WI38 (cell line): ENCODE measurements around the gene RNFT2.

Experiments
- H3K4me3 ChIP-seq: 2 replicates; pipeline ENCODE4 v1.5.1; 2011; ENCODE audit warnings: low read depth, mild to moderate bottlenecking, control low read depth, low read length
- TF ChIP-seq, protein P1 (sequence below): IDR thresholded peaks from 2 replicates; pipeline ENCODE4 v1.5.1; 2012; ENCODE audit warnings: low read depth, mild to moderate bottlenecking, control low read depth, low read length

The RNFT2 gene

GRCh38 chr12:116837097-116837496, 99.0 kb downstream of the RNFT2 start:
- TF ChIP-seq, protein P1, sequence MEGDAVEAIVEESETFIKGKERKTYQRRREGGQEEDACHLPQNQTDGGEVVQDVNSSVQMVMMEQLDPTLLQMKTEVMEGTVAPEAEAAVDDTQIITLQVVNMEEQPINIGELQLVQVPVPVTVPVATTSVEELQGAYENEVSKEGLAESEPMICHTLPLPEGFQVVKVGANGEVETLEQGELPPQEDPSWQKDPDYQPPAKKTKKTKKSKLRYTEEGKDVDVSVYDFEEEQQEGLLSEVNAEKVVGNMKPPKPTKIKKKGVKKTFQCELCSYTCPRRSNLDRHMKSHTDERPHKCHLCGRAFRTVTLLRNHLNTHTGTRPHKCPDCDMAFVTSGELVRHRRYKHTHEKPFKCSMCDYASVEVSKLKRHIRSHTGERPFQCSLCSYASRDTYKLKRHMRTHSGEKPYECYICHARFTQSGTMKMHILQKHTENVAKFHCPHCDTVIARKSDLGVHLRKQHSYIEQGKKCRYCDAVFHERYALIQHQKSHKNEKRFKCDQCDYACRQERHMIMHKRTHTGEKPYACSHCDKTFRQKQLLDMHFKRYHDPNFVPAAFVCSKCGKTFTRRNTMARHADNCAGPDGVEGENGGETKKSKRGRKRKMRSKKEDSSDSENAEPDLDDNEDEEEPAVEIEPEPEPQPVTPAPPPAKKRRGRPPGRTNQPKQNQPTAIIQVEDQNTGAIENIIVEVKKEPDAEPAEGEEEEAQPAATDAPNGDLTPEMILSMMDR = no peak
- H3K4me3 ChIP-seq = no peak overlapping the region

DNA sequence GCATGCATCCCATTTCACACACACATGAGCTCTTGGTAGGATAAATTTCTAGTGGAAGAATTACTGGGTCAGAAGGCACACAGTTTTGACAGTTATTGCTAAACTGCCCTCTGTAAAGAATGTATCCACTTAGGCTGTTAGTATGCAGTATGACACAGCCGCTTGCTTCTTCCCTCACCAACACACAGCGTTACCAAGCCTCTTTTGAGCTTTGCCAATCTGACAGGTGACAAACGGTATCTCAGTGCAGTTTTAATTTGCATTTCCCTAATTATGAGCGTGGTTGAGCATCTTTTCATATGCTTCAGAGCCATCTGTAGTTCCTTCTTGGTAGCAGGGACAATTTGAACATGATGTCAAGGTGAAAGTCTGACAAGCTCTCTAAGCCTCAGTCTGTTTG, 100.2 kb downstream of the RNFT2 start:
- TF ChIP-seq, protein P1 = no peak
- H3K4me3 ChIP-seq = no peak overlapping the region

DNA sequence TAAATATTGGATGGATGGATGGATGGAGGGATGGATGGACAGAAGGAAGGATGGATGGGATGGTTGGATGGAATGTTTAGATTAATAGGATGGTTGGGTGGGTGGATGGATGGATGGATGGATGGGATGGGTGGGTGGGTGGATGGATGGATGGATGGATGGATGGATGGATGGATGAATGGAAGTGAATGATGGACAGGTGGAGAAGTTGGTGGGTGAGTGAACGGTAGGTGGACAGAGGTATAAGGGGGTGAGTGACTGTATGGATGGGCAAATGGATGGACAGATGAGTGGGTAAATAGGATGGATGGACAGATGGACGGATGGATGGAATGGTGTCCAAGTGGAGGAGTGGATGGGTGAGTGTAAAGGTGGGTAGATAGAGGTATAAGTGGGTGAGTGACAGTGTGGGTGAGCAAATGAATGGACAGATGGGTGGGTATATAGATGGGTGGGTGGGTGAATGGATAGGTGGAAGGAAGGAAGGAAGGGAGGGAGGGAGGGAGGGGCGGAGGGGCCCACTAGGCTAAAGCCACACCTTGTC, 101.2 kb downstream of the RNFT2 start:
- TF ChIP-seq, protein P1 = no peak
- H3K4me3 ChIP-seq = no peak overlapping the region

DNA sequence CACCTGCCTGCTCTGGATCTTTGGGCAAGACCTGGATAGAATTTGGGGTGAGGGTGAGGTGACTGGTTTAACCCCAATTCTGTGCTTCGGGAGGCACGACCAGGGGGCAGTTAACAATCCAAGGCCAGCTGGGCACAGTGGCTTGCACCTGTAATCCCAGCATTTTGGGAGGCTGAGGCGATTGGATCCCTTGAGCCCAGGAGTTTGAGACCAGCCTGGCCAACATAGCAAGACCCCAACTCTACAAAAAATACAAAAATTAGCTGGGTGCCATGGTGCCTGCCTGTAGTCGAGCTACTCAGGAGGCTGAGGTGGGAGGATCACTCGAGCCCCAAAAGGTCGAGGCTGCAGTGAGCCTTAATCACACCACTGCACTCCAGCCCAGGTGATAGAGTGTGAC, 105.0 kb downstream of the RNFT2 start:
- TF ChIP-seq, protein P1 = no peak
- no peak overlapping the region for H3K4me3 ChIP-seq

DNA sequence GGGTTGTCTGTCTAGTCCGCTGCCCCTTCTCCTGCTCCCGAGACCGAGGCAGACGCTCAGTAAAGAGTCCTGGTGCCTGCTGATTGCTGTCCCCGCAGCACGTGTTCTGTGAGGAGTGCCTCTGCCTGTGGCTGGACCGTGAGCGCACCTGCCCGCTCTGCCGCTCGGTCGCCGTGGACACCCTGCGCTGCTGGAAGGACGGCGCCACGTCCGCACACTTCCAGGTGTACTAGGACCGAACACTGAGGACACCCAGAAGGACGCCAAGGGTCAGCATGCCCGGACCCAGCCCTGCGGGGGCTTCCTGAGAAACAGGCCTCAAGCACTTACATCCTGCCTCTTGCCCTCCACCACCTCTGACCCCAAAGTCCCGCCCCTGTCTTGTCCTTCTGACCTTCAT, 111.1 kb downstream of the RNFT2 start:
- TF ChIP-seq, protein P1 = no peak
- H3K4me3 ChIP-seq = no peak overlapping the region

- TF ChIP-seq, protein P1 = no peak
- no peak overlapping the region for H3K4me3 ChIP-seq
Measured at GRCh38 chr12:116852303-116852702, 114.2 kb downstream of the RNFT2 start.

DNA sequence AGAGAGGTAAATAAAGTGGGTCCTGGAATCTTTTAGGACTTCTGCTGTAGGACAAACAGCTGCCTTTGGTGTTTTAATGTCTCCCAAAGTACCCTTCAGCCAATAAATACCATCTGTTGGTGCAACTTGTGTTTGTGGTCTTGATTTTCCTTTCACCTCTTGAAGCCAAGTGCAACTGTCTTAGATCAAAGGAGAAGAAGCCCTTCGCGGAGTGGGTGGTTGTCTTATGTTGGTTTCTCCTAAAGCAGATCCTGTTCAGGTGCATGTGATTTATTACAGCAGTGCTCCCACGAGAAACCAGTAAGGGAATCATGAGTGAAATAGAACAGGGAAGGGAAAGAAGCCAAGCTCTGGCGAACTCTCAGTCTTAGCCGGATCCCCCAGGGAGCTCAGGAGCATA, 115.4 kb downstream of the RNFT2 start:
- TF ChIP-seq, protein P1 = no peak
- H3K4me3 ChIP-seq = no peak overlapping the region
